NCI-H2171 treated with DMSO at 0.1 percent for 48 hours (cell line): ENCODE data around the gene LRFN3.
"Not testable (repeated sequence)": the region's sequence is repeated elsewhere in the genome, so short reads cannot be mapped to it uniquely, and the experiment has no call there.

ENCODE experiments used
- DNase-seq: peaks from one replicate; lab custom pipeline; 2025; lab: John Stamatoyannopoulos, UW

The LRFN3 gene

DNA sequence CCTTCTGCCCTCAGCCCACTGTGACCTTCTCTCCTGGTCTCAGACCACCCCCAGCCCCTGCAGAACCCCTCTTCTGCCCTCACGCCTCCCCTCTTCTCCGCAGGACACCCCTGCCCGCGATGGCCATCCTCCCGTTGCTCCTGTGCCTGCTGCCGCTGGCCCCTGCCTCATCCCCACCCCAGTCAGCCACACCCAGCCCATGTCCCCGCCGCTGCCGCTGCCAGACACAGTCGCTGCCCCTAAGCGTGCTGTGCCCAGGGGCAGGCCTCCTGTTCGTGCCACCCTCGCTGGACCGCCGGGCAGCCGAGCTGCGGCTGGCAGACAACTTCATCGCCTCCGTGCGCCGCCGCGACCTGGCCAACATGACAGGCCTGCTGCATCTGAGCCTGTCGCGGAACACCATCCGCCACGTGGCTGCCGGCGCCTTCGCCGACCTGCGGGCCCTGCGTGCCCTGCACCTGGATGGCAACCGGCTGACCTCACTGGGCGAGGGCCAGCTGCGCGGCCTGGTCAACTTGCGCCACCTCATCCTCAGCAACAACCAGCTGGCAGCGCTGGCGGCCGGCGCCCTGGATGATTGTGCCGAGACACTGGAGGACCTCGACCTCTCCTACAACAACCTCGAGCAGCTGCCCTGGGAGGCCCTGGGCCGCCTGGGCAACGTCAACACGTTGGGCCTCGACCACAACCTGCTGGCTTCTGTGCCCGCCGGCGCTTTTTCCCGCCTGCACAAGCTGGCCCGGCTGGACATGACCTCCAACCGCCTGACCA, 3.3 kb downstream of the LRFN3 start:
- no peak for DNase-seq

DNA sequence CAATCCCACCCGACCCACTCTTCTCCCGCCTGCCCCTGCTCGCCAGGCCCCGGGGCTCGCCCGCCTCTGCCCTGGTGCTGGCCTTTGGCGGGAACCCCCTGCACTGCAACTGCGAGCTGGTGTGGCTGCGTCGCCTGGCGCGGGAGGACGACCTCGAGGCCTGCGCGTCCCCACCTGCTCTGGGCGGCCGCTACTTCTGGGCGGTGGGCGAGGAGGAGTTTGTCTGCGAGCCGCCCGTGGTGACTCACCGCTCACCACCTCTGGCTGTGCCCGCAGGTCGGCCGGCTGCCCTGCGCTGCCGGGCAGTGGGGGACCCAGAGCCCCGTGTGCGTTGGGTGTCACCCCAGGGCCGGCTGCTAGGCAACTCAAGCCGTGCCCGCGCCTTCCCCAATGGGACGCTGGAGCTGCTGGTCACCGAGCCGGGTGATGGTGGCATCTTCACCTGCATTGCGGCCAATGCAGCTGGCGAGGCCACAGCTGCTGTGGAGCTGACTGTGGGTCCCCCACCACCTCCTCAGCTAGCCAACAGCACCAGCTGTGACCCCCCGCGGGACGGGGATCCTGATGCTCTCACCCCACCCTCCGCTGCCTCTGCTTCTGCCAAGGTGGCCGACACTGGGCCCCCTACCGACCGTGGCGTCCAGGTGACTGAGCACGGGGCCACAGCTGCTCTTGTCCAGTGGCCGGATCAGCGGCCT, 4.1 kb downstream of the LRFN3 start:
- no peak for DNase-seq

DNA sequence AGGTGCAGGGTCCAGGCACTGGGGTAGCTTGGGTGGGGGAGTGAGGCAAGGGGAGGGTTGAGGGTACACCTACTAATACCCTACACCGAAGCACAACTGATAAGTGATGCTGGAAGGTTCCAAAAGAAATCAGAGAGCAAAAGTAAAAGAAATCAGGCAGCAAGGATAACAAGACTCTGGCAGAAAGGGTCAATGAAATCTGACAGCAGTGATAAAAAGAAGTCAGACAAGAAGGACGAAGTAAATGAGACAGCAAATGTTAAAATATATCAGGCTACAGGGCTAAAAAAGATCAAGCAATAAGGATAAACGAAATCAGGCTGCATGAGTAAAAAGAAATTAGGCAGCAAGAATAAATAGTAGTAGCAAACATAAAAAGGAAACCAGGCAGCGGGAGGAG, 4.7 kb downstream of the LRFN3 start:
- no peak for DNase-seq

DNA sequence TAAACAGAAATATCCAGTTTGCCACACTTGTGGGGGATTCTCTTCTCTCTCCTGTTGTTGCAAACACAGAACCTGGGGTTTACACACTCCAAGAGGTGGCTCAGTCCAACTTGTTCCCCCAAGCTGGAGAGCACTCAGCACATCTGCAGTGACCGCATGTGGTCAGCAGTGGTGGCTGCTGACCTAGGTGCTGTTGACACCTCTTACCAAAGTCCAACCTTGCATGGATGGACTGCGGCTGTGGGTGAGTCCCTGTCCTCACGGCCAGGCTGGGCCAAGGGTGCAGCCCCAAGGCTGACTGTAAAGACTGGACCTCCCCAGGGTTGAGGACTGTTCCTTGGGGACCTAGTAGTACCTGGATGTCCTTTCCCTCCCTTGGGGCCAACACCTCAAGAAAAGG, 6.1 kb downstream of the LRFN3 start:
- DNase-seq = no peak

DNA sequence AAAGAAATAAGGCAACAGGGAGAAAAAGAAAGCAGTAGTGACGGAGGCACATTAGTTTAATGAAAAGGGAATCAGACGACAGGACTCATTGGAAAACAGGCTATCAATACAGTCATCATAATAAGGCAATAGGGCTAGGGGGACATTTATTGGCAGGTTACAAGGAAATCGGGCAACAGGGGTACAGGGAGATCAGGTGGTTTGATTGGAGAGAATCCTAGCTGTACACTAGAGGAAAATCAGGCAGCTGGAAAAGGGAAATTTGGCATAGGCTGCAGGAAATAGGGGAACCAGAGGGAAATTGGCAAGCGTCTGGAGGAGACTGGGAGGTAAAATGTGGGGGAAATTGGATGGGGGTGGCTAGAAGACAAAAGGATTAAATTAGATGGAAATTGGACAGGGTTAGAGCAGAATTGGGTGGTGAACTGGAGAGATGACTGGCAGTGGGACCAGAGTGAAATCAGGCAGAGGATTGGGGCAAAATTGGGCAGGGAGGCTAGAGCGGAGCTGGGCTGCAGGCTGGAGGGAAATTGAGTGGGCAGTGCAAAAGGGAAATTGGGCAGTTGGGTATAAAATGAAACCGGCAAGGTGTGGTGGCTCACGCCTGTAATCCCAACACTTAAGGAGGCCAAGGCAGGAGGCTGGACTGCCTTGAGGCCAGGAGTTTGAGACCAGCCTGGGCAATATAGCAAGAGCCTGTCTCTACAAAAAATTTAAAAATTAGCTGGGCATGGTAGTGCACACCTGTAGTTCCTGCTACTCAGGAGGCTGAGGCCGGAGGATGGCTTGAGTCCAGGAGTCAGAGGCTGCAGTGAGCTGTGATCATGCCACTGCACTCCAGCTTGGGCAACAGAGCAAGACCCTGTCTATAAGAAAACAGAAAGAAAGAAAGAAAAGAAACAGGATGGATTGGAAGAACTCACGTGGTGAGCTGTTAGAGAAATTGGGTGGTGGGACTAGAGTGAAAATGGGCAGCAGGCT, 7.4 kb downstream of the LRFN3 start:
- no peak for DNase-seq

DNA sequence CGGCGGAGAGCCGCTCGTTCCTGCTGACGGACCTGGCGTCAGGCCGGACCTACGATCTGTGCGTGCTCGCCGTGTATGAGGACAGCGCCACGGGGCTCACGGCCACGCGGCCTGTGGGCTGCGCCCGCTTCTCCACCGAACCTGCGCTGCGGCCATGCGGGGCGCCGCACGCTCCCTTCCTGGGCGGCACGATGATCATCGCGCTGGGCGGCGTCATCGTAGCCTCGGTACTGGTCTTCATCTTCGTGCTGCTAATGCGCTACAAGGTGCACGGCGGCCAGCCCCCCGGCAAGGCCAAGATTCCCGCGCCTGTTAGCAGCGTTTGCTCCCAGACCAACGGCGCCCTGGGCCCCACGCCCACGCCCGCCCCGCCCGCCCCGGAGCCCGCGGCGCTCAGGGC, 8.4 kb downstream of the LRFN3 start:
- no peak for DNase-seq

DNA sequence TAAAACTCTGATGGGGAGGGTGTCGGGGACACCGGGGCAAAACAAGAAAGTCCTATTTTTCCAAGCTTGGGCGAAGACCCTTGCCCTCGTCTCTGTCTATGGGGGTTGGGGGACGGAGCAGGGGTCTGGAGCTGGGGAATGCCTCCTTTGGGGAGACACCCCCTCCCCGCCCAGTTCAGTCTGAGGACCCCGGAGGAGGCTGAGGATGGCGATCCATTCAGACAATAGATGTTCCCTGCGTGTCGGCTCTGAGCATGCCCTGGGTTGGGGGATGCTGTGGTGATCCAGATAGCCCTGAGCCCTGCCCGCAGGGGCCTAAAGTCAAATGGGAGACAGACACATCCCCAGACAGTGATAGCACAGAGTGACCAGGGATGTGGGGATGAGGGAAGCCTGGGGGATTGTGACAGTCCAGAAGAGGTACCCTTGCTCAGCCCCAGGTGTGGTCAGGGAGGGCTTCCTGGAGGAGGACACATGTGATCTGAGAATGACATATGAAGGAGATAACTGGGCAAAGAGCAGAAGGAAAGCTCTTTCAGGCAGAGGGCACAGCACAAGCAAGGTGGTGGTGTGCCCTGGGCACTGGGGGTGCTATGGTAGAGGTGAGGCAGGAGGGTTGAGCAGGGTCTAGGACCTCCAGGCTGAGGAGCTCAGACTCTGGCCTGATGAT, 9.1 kb downstream of the LRFN3 start:
- DNase-seq = no peak

DNA sequence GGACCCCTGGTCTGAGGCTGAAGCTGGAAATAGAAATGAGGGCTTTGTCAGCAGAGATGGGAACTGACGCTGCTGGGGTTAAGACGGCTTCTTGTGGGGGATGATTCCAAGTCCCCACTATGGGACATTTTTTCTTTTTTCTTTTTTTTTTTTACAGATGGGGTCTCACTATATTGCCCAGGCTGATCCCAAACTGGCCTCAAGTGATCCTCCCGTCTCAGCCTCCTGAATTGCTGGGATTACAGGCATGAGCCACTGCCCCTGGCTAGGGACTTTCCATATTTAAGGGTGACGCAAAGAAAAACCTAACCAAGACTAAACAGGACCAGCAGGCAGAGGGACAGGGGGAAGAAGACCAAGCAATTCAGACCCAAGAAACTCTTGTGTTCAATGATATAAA, 10.0 kb downstream of the LRFN3 start:
- DNase-seq = no peak

DNA sequence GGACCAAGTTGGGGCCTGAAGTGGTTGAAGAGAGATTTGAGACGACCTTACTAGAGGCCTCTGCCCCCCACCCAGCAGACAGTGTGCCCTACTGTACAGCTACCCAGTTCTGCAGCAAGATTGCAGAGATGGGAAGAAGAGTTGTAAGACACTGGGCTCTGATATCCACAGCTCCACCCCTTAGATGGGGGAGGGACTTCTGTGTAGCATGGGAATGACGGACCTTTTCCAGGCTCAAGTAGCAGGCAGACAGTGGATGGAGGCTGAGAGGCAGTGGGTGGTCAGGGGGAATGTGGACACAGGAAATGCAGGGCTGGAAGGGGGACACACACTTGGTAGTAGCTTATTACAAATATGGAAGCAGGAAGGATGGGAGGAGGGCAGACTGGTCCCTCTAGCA, 13.0 kb downstream of the LRFN3 start:
- no peak for DNase-seq

DNA sequence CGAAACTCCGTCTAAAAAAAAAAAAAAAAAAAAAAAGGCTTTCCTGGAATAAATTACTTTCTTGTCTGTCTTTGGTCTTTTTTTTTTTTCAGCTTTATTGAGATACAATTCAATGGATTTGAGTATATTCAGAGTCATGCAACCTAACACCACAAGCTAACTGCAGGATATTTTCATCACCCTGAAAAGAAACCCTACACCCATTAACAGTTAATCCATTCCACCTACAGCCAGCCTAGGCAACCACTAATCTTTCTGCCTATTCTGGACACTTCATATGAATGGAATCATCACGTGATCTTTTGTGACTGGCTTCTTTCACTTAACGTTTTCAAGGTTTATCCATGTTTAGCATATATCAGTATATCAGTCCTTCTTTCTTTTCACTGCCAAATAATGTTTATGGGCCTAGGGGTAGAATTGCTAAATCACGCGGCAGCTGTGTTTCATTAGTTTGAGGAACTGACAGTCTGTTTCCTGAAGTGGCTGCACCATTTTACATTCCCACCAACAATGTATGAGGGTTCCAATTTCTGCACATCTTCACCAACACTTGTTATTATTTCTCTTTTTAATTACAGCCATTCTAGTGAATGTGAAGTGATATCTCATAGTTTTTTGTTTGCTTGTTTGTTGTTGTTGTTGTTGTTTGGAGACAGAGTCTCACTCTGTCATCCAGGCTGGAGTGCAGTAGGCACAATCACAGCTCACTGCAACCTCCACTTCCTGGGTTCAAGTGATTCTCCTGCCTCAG, 19.9 kb downstream of the LRFN3 start:
- DNase-seq = no peak

DNA sequence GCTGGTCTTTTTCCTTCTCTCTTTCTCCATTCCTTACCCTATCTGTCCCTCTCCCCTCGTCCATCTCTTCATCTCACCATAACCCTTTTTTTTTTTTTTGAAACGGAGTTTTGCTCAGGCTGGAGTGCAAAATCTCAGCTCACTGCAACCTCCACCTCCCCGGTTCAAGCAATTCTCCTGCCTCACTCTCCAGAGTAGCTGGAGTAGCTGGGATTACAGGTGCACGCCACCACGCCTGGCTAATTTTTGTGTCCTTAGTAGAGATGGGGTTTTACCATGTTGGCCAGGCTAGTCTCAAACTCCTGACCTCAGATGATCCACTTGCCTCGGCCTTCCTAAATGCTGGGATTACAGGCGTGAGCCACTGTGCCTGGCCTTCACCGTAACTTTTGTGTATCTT, 21.2 kb downstream of the LRFN3 start:
- DNase-seq = not testable (repeated sequence)

DNA sequence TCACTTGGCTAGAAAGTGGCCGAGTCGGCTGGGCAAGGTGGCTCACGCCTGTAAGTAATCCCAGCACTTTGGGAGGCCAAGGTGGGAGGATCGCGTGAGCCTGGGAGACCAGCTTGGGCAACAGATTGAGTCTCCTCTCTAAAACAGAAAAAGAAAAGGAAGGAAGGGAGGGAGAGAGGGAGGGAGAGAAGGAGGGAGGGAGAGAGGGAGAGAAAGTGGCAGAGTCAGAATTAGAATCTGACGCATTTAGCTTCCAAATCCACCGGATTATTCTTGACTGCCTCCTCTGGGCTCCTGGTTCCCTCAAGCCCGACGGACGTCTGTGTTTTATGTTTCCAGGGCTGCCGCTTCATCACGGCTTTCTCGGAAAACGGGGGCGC, 22.5 kb downstream of the LRFN3 start:
- no peak for DNase-seq

DNA sequence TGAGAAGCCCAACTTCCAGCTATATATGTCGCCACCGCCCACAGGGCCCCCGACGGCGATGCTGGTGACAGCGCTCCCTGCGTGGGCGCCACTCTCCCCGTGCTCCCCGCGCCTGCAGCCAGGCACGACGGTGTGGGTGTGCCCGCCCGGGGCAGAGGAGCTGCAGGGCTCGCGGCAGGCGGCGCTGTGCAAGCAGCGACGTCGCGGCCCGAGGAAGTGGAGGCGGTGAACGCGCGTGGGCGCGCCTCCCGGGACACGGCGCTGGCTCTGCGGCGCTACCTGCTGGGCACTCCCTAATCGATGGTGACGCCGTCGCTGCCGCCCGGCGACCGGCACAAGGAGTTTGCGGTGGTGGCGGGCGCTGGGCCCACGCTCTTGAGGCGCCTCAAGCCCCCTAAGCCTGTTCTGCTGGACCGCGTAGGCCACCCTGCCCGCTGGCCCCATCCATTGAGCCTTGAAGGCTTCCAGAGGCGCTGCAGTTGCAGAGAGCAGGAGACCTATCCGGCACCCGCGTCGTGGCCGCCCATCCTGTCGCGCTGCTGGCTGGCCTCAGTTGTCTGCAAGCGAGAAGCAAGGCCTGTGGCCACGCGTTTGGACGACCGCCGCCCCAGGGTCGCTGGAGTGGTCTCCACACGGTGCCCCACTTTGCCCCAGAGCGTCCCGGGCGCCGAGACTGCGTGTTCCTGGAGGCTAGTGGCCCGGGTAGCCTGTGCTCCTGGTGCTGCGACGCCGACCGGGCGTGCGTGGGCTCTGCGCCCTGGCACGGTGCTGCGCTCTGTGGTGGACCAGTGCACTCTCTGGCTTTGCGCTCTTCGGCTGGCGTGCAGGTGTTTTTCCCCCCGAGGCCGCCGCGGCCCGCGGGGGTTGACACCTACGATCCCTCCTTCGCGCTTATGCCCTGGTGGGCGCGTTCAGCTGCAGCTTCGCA, 23.1 kb downstream of the LRFN3 start:
- no peak for DNase-seq

DNA sequence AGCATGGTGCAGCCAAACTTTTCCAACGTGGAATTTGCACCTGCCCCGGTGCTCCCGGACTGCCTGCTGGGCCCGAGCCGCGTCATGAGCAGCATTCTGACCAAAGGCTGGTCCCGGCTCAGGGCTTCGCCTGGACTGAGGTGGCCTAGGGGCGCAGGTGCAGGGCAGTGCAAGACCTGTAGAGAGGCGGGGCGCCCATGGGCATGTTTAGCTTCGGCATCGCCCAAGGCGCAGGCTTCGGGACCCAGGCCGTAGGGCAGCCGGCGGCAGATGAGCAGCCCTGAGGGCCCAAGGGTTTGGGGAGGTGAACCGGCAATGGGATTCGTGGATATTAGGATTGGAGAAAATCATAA, 23.8 kb downstream of the LRFN3 start:
- DNase-seq = no peak

DNA sequence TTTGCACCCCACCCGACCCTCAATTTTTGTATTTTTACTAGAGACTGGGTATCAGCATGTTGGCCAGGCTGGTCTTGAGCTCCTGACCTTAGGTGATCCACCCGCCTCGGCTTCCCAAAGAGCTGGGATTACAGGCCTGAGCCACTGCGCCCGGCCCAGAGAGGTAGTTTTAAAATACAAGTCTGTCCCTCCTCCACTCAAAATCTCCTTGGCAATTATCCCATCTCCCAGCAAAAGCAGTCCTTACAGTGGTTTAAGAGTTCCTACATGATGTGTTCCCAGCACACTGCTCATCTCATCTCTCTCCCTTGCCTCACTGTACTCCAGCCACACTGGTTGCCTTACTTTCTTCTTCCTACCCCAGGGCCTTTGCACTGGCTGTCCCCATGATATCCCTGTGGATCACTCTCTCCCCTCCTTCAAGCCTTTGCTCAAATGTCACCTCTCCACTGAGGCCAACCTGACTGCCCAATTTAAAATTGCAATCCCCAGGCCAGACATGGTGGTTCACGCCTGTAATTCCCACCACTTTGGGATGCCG, 24.3 kb downstream of the LRFN3 start:
- DNase-seq = no peak

DNA sequence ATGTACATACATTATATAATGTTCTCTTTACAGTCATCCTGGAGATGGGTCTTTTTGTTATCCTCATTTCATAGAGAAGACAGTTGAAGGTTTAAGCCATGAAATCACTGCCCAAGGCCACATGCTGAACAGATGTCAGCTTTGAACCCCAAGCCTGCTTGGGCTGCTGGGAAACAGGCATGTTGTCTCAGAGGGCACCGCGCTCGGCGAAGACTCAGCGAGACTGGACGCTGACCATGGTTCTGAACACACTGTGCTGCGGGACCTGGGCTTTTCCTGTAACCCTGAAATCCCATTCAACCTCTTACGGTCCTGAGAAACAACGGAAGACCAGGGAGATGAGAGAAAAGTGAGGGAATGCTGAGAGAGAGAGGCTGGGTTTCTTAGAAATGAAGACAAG, 27.3 kb downstream of the LRFN3 start:
- no peak for DNase-seq

DNA sequence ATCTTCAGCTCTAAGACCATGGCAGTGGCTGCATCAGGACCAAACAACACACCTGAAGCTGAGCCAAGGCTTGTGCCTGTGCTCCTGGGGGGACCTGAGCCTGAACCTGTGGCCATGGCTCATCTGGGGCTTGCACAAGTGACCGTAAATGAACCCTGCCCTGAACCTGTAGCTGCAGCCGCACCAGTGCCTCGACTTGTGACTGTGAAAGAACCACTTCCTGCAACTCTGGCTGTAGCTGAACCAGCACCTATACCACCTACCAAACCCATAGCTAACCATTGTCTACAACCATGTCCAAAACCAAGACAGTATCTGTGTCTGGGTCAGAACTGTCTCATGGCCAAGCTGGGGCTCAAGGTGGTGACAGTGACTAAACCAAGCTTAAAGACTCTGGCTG, 30.6 kb downstream of the LRFN3 start:
- DNase-seq = no peak

DNA sequence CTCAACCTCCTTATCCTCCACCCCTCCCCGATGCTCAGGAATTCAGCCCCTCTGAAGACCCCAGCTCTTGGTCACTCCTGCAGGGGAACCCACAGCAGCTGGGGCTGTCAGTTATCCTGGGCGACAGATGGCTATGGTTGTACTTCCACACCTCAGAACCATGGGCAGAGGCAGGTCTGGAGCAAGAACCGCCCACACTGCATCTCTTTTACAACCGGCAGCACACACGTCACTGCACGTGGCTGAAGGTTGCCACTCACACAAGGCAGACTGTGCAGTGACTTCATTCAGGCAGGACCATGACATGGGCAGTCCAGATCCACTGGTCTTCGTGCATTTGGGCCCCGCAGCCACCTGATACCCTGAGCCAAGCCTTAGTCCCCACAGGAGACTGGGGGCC, 37.3 kb downstream of the LRFN3 start:
- no peak for DNase-seq

DNA sequence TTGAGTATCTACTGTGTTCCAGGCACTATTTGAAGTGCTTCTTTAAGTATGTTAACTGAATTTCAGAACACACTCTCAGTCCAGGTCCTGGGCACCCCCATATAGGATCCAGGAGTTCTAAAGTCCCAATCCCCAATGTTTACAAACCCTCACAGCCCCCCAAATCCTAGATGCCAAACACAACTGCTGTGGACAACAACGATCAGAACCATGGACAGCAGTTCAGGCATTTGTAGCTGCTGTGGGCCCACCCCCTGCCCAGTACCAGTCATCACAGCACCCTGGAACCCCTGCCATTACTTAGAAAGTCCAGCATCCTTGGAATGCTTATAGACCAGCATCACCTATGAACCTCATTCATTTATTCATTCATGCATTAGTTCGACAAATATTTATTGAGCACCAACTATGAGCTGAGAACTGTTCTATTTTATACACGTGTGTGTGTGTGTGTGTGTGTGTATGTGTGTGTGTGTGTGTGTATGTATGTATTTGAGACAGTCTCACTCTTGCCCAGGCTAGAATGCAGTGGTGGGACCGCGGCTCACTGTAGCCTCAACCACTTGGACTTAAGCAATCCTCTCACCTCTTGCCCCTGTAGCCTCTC, 39.5 kb downstream of the LRFN3 start:
- no peak for DNase-seq
